ENCODE data around the gene ZNF761.

- TF ChIP-seq CTCF (IDR thresholded peaks at IDR 0.05; ENCODE audit: insufficient read depth, low read length, poor library complexity, severe bottlenecking) (no peak), EZH2phosphoT487 (conservative IDR thresholded peaks at IDR 0.05; ENCODE audit: low read length) (no peak)
Measured at GRCh38 chr19:53422551-53422950, 9.2 kb upstream of the ZNF761 start.

All from SU-DHL-6 (cell line).